GM08714 (cell line): ENCODE measurements around the gene SEC61A1.

Experiments used
- H3K4me3 ChIP-seq: fragments of 200-500 bp; sonication (Bioruptor generic); 2 replicates; pipeline ENCODE4 v1.5.1; 2014; ENCODE audit warnings: mild to moderate bottlenecking, low read length, inconsistent platforms
- ZNF274 ChIP-seq: IDR thresholded peaks from 2 replicates; pipeline ENCODE4 v1.6.1; 2012; ENCODE audit warnings: mild to moderate bottlenecking, low read depth, low read length

The SEC61A1 gene

DNA sequence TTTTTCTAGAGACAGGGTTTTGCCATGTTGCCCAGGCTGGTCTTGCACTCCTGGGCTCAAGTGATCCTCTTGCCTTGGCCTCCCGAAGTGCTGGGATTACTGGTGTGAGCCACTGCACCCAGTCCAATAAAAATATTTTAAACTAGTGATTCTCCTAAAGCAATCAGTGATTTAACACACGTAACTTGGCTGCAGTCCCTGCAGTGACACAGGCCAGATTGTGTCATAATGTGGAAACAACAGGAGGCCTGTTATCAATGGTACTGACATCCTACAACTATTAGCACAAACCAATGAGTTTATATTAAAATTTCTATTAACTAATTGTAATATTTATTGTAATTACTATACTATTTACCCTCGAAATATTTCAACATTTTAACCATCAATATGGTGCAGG, 1.6 kb upstream of the SEC61A1 start:
- no peak for TF ChIP-seq ZNF274
- H3K4me3 ChIP-seq = no peak overlapping the region

DNA sequence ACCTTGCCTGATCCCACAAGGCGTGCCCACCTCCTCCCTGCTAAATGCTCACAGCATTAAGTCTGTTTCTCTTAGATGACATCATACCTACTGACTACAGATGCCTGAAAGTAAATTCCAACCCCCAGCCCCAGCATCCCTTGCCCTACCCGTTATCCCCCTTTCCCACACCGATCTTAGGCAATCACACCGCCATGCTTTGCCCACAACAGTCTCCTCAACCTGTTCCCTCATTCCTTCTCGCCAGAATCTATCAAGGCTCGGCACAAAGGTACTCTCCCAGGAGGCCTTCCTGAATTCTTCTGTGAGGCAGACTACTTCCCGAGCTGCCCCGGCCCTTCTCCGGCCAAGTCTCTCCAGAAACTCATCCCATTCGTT, 789 bp upstream of the SEC61A1 start:
- peak overlapping the region; percentile 74 for H3K4me3 ChIP-seq
- TF ChIP-seq ZNF274 = no peak

- TF ChIP-seq ZNF274 = no peak
- H3K4me3 ChIP-seq = peak overlapping the region; percentile 97
Observed at GRCh38 chr3:128052595-128053351, 536 bp downstream of the SEC61A1 start.

GRCh38 chr3:128053614-128054013, 1.4 kb downstream of the SEC61A1 start:
- H3K4me3 ChIP-seq = peak overlapping the region; percentile 97
- TF ChIP-seq ZNF274 = no peak

DNA sequence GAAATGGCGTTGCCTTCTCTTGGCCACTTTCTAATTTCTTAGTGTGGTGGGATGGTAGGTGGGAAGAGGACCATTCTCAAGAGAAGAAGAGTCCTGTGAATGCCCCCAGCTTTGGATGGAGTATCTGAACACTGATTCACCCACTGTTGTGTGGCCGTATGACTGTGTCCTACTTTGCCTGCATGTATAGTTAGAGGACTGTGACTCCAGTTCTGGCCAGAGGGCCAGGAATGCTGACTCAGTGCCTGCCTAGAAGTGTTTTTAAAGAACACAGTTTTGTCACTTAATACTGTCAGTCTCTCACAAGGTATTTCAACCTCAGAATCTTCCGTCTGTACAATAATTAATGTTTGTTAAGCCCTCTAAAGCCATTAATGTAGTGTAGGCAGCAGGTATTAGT, 2.1 kb downstream of the SEC61A1 start:
- H3K4me3 ChIP-seq = peak overlapping the region; percentile 97

GRCh38 chr3:128056258-128056657, 4.0 kb downstream of the SEC61A1 start:
- TF ChIP-seq ZNF274 = no peak

More for the DNA sequence above, 2.1 kb downstream of the SEC61A1 start:
- TF ChIP-seq ZNF274 = no peak

GRCh38 chr3:128060473-128061381, 8.5 kb downstream of the SEC61A1 start:
- TF ChIP-seq ZNF274 = no peak
- H3K4me3 ChIP-seq = no peak overlapping the region

More at GRCh38 chr3:128056258-128056657, 4.0 kb downstream of the SEC61A1 start:
- H3K4me3 ChIP-seq = no peak overlapping the region

GRCh38 chr3:128062033-128062745, 10.0 kb downstream of the SEC61A1 start:
- TF ChIP-seq ZNF274 = no peak

DNA sequence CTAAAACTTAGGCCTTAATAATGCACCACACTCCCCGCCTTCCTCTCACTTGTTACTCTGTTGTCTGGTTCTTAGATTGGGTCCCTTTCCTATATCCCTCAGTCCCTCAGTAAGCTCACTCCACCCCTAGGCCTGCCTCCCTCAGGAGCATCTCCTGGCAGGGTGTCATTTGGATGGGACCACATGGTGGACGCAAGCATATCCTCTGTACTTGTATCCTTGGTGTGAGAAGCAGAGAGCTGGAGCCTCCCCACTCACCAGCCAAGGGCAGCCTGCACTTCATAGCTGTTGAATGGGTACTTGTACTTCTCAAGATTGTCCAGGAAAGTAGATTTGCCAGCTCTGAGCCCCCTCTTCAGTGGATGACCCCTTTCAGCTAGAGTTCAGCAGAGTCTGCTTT, 11.6 kb downstream of the SEC61A1 start:
- H3K4me3 ChIP-seq = no peak overlapping the region
- TF ChIP-seq ZNF274 = no peak

More at GRCh38 chr3:128062033-128062745, 10.0 kb downstream of the SEC61A1 start:
- no peak overlapping the region for H3K4me3 ChIP-seq

DNA sequence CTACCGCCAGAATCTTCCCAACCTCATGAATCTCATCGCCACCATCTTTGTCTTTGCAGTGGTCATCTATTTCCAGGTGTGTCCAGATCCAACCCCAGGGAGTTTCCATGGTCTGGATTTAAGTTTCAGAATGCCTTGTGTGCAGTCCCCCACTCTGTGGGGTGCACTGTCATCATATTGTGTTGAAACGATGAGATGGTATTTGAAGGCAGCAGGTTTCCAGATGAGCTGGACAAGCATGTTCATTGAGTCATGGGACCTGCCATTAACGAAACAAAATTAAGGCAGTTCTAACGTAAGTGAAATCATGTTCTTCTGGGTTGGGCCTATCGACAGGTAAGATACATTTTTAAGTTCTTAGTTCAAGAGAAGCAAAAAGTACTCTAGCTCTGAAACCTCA, 12.7 kb downstream of the SEC61A1 start:
- no peak for TF ChIP-seq ZNF274
- no peak overlapping the region for H3K4me3 ChIP-seq

- H3K4me3 ChIP-seq = no peak overlapping the region
- TF ChIP-seq ZNF274 = no peak
Observed at GRCh38 chr3:128066114-128066513, 13.9 kb downstream of the SEC61A1 start.

DNA sequence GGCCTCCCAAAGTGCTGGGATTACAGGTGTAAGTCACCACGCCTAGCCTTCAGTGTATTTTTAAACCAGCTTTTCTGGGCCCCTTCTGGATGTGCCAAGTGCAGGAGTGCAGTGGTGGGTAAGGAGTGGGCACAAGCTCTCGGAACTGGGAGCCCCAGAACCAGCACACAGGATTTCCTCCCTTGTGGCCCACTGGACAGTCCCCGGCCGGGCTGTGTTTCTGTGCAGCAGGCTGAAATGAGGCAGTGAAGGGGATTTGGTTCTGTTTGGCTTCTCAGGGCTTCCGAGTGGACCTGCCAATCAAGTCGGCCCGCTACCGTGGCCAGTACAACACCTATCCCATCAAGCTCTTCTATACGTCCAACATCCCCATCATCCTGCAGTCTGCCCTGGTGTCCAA, 14.4 kb downstream of the SEC61A1 start:
- no peak for TF ChIP-seq ZNF274
- H3K4me3 ChIP-seq = no peak overlapping the region

DNA sequence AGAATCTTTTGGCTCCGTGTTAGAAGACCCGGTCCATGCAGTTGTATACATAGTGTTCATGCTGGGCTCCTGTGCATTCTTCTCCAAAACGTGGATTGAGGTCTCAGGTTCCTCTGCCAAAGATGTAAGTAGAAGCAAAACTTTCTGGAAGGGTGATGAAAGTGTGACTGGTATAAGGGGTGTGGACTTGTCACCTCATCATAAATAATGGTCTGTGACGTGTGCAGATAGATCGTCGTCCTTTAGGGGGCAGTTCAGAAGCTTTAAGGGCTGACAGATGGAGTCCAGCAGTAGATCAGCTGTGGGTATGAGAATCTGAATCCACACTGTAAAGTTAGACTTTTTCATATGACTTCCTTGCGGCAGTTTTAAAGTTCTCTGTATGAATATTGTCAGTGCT, 15.3 kb downstream of the SEC61A1 start:
- H3K4me3 ChIP-seq = no peak overlapping the region
- TF ChIP-seq ZNF274 = no peak

GRCh38 chr3:128068156-128068620, 16.0 kb downstream of the SEC61A1 start:
- no peak for TF ChIP-seq ZNF274
- H3K4me3 ChIP-seq = no peak overlapping the region
